CD14-positive monocyte (primary cell): ENCODE measurements around the gene ANKAR. TPM values are rescaled to one million over a fixed set of nuclear protein-coding genes. Genes with fewer than 3 reads are reported as not detected.

Experiments used
- DNase-seq, 3 donors: peaks; one replicate each; pipeline ENCODE4 v3.0.0-alpha.2; 2011 to 2022
- H2AFZ ChIP-seq: 2 replicates; pipeline ENCODE4 v1.6.0; 2012; ENCODE audit warnings: mild to moderate bottlenecking, low read depth, low read length, inconsistent platforms; ENCODE audit not compliant: insufficient read depth, poor library complexity, severe bottlenecking
- H3K27ac ChIP-seq, 2 donors: 1 replicate in 1 of 2; 2 replicates in 1 of 2; pipeline ENCODE4 v1.5.1; 2012 to 2013; ENCODE audit warnings: low read length in 2 of 2, control low read depth in 1 of 2, inconsistent platforms in 1 of 2, low read depth in 1 of 2, mild to moderate bottlenecking in 1 of 2
- H3K27me3 ChIP-seq, 2 donors: one replicate each; pipeline versions ENCODE4 v1.6.0 to v1.6.1; 2011 to 2013; ENCODE audit warnings: low read length in 2 of 2; ENCODE audit not compliant: control insufficient read depth in 2 of 2, insufficient read depth in 2 of 2
- H3K36me3 ChIP-seq, 2 donors: replicated peaks in 1 of 2; 1 replicate in 1 of 2; 2 replicates in 1 of 2; pipeline versions ENCODE4 v1.5.1 to v1.6.1; 2012 to 2013; ENCODE audit warnings: low read length in 2 of 2, control low read depth in 1 of 2, inconsistent platforms in 1 of 2, mild to moderate bottlenecking in 1 of 2; ENCODE audit not compliant: insufficient read depth in 2 of 2, control insufficient read depth in 1 of 2
- H3K4me1 ChIP-seq, 2 donors: 1 replicate in 1 of 2; 2 replicates in 1 of 2; pipeline versions ENCODE4 v1.5.1 to v1.6.1; 2012 to 2013; ENCODE audit warnings: low read length in 2 of 2, control low read depth in 1 of 2, inconsistent platforms in 1 of 2, mild to moderate bottlenecking in 1 of 2, moderate library complexity in 1 of 2; ENCODE audit not compliant: insufficient read depth in 2 of 2, control insufficient read depth in 1 of 2
- H3K4me2 ChIP-seq: replicated peaks from 2 replicates; pipeline ENCODE3; 2012; ENCODE audit warnings: low read length, moderate library complexity, mild to moderate bottlenecking; ENCODE audit not compliant: poor library complexity, severe bottlenecking; ENCODE audit errors: extremely low read depth
- H3K4me3 ChIP-seq, 3 experiments: fragments of 200-600 bp in 1 of 3; sonication (generic) in 1 of 3; replicated peaks in 1 of 3; 1 replicate in 2 of 3; 2 replicates in 1 of 3; pipeline ENCODE4 v1.5.1; 2011 to 2013; ENCODE audit warnings: low read length in 3 of 3, mild to moderate bottlenecking in 3 of 3, control low read depth in 2 of 3, low read depth in 2 of 3, inconsistent platforms in 1 of 3, moderate library complexity in 1 of 3
- H3K79me2 ChIP-seq: 2 replicates; pipeline ENCODE4 v1.6.0; 2012; ENCODE audit warnings: mild to moderate bottlenecking, control low read depth, inconsistent platforms, low read length, moderate library complexity; ENCODE audit not compliant: insufficient read depth
- H3K9ac ChIP-seq: 2 replicates; pipeline ENCODE4 v1.6.0; 2017; ENCODE audit warnings: low read length, mild to moderate bottlenecking; ENCODE audit not compliant: insufficient read depth, poor library complexity, severe bottlenecking
- H3K9me3 ChIP-seq, 2 donors: replicated peaks in 1 of 2; 1 replicate in 1 of 2; 2 replicates in 1 of 2; pipeline versions ENCODE4 v1.5.1 to v1.6.1; 2012 to 2013; ENCODE audit warnings: low read length in 2 of 2, control low read depth in 1 of 2; ENCODE audit not compliant: control insufficient read depth in 1 of 2, insufficient read depth in 1 of 2
- H4K20me1 ChIP-seq: 2 replicates; pipeline ENCODE4 v1.6.0; 2012; ENCODE audit warnings: mild to moderate bottlenecking, low read length, control low read depth, moderate library complexity; ENCODE audit not compliant: insufficient read depth
- H3K27ac Mint-ChIP-seq, 7 donors: one replicate each; pipeline ENCODE4 v1.8.0; 2020; ENCODE audit warnings: mild to moderate bottlenecking in 7 of 7, mixed read lengths in 7 of 7, moderate library complexity in 6 of 7, inconsistent platforms in 2 of 7
- H3K27me3 Mint-ChIP-seq, 3 donors: one replicate each; pipeline ENCODE4 v1.8.0; 2021 to 2022; ENCODE audit warnings: low read depth in 3 of 3, mild to moderate bottlenecking in 3 of 3, mixed read lengths in 3 of 3, moderate library complexity in 3 of 3, inconsistent platforms in 1 of 3
- H3K36me3 Mint-ChIP-seq, 2 donors: one replicate each; pipeline ENCODE4 v1.8.0; 2020; ENCODE audit warnings: mixed read lengths in 2 of 2, inconsistent platforms in 1 of 2, mild to moderate bottlenecking in 1 of 2
- H3K4me1 Mint-ChIP-seq: one replicate; pipeline ENCODE4 v1.8.0; 2020; ENCODE audit warnings: mild to moderate bottlenecking, mixed read lengths
- H3K4me3 Mint-ChIP-seq, 2 donors: one replicate each; pipeline ENCODE4 v1.8.0; 2020; ENCODE audit warnings: mild to moderate bottlenecking in 2 of 2, mixed read lengths in 2 of 2, moderate library complexity in 1 of 2
- H3K9me3 Mint-ChIP-seq, 7 donors: one replicate each; pipeline ENCODE4 v1.8.0; 2020 to 2022; ENCODE audit warnings: mixed read lengths in 7 of 7, mild to moderate bottlenecking in 6 of 7, moderate library complexity in 6 of 7, inconsistent platforms in 2 of 7
- WGBS: methylation state at CpG from one replicate; pipeline ENCODE4 v1.1.5; 2013; ENCODE audit warnings: missing lambda C conversion rate; ENCODE audit not compliant: insufficient coverage; 5-methylcytosine and 5-hydroxymethylcytosine counted together
- intact Hi-C, 2 donors: fragments of 100-400 bp; cut with micrococcal nuclease; formaldehyde crosslinking; loops; one replicate each; pipeline versions ENCODE4 v1.15.0 to v1.15.1; 2023
- polyA plus RNA-seq, 3 donors: library from polyadenylated mRNA; depleted of rRNA in 1 of 3; unstranded in 2 of 3; stranded (reverse) in 1 of 3; fragments of 300-500 nt in 2 of 3; fragments of >200 nt in 1 of 3; fragmentation: Illumina TruSeq in 2 of 3; gene quantifications; 1 replicate in 2 of 3; 2 replicates in 1 of 3; pipeline ENCODE4 v1.2.3, GENCODE V29; 2012 to 2021
- TF ChIP-seq, protein P1 (sequence below): fragments of 200-600 bp; IDR thresholded peaks from one replicate; pipeline ENCODE4 v1.8.0; 2022; ENCODE audit warnings: antibody characterized with exemption, mild to moderate bottlenecking

ANKAR gene
- polyA plus RNA-seq, 3 donors = 1.1 to 2.3 (median 1.4) TPM

- Mint-ChIP-seq H3K36me3 (peaks cover 6 to 10% of the 10 kb centered on the region in 2 donors), H3K27ac (no peak overlapping the region), H3K4me3 (no peak overlapping the region), H3K4me1 (peaks cover 16% of the 10 kb centered on the region), H3K9me3 (peaks cover 0 to 9% (median 4%) of the 10 kb centered on the region in 7 donors), H3K27me3 (peaks cover 0 to 1% (median 0%) of the 10 kb centered on the region in 3 donors)
- no CpG with 5 or more reads among the region's 1 CpG for WGBS
- Histone ChIP-seq H3K4me1 (no peaks in the 10 kb centered on the region), H3K9me3 (no peaks in the 10 kb centered on the region), H3K36me3 (no peaks in the 10 kb centered on the region), H3K4me2 (no peak overlapping the region), H3K4me3 (no peak overlapping the region), H4K20me1 (no peaks in the 10 kb centered on the region), H3K27me3 (no peaks in the 10 kb centered on the region), H3K79me2 (no peaks in the 10 kb centered on the region), H2AFZ (no peak overlapping the region), H3K27ac (no peak overlapping the region), H3K9ac (no peak overlapping the region)
- TF ChIP-seq, protein P1, sequence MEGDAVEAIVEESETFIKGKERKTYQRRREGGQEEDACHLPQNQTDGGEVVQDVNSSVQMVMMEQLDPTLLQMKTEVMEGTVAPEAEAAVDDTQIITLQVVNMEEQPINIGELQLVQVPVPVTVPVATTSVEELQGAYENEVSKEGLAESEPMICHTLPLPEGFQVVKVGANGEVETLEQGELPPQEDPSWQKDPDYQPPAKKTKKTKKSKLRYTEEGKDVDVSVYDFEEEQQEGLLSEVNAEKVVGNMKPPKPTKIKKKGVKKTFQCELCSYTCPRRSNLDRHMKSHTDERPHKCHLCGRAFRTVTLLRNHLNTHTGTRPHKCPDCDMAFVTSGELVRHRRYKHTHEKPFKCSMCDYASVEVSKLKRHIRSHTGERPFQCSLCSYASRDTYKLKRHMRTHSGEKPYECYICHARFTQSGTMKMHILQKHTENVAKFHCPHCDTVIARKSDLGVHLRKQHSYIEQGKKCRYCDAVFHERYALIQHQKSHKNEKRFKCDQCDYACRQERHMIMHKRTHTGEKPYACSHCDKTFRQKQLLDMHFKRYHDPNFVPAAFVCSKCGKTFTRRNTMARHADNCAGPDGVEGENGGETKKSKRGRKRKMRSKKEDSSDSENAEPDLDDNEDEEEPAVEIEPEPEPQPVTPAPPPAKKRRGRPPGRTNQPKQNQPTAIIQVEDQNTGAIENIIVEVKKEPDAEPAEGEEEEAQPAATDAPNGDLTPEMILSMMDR = no peak
- DNase-seq = no peak
- intact Hi-C loops = no loop called here
These were observed 6.7 kb downstream of the ANKAR start for GRCh38 chr2:189681203-189681602.

DNA sequence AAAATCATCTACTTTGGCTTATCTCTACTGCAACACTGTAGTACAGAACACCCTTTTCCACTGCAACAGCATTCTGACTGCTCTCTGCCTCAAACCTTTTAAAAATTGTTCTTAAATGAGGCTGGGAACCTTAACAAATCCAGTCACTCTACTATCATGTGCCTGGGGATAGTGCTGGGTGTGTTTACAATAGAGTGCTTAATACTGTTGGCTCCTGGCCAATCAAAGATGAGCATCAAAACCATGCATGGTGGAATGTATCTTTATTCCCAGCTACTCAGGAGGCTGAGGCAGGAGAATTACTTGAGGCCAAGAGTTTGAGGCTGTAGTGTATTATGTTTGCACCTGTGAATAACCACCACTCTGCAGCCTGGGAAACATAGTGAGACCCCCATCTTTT, 7.4 kb downstream of the ANKAR start:
- peaks cover 6 to 10% of the 10 kb centered on the region in 2 donors for H3K36me3 Mint-ChIP-seq
- H3K27me3 ChIP-seq = no peaks in the 10 kb centered on the region
- H3K9me3 ChIP-seq = no peaks in the 10 kb centered on the region
- H2AFZ ChIP-seq = no peak overlapping the region
- no peaks in the 10 kb centered on the region for H3K36me3 ChIP-seq
- intact Hi-C loops = no loop called here
- no peak overlapping the region for H3K4me3 ChIP-seq
- H3K4me2 ChIP-seq = no peak overlapping the region
- no peaks in the 10 kb centered on the region for H3K79me2 ChIP-seq
- H3K27me3 Mint-ChIP-seq = peaks cover 0 to 1% (median 0%) of the 10 kb centered on the region in 3 donors
- peaks cover 16% of the 10 kb centered on the region for H3K4me1 Mint-ChIP-seq
- H3K27ac ChIP-seq = no peak overlapping the region
- H3K4me1 ChIP-seq = no peaks in the 10 kb centered on the region
- no peak overlapping the region for H3K9ac ChIP-seq
- no peaks in the 10 kb centered on the region for H4K20me1 ChIP-seq
- DNase-seq = no peak
- H3K4me3 Mint-ChIP-seq = no peak overlapping the region
- H3K27ac Mint-ChIP-seq = no peak overlapping the region
- TF ChIP-seq, protein P1 = no peak
- peaks cover 0 to 9% (median 4%) of the 10 kb centered on the region in 7 donors for H3K9me3 Mint-ChIP-seq
